Breast epithelium (tissue), 4 donors: ENCODE data around the gene SNAPIN. TPM values are rescaled to one million over a fixed set of nuclear protein-coding genes. Genes with fewer than 3 reads are reported as not detected.
"Not testable (repeated sequence)": the region's sequence is repeated elsewhere in the genome, so short reads cannot be mapped to it uniquely, and the experiment has no call there.

ENCODE experiments used
- DNase-seq, 2 donors: peaks; one replicate each; pipeline ENCODE4 v3.0.0-alpha.2; 2019; ENCODE audit warnings: low spot score in 2 of 2
- H3K27ac ChIP-seq, 2 donors: fragments of 200-600 bp; sonication (generic) in 1 of 2; one replicate each; pipeline ENCODE4 v1.5.1; 2016 to 2019; ENCODE audit warnings: mild to moderate bottlenecking in 1 of 2
- H3K27me3 ChIP-seq, 2 donors: fragments of 200-600 bp; sonication (generic) in 1 of 2; one replicate each; pipeline versions ENCODE4 v1.5.1 to v1.6.0; 2017 to 2019; ENCODE audit warnings: control low read depth in 1 of 2, mild to moderate bottlenecking in 1 of 2
- H3K36me3 ChIP-seq: fragments of 200-600 bp; one replicate; pipeline ENCODE4 v1.5.1; 2019
- H3K4me1 ChIP-seq, 2 donors: fragments of 200-600 bp; sonication (generic); one replicate each; pipeline ENCODE4 v1.5.1; 2016 to 2019; ENCODE audit warnings: control low read depth in 1 of 2
- H3K4me3 ChIP-seq, 3 donors: fragments of 200-600 bp; sonication (generic); 1 replicate in 2 of 3; 2 replicates in 1 of 3; pipeline ENCODE4 v1.5.1; 2016 to 2019; ENCODE audit warnings: mild to moderate bottlenecking in 3 of 3, moderate library complexity in 2 of 3
- H3K9me3 ChIP-seq, 2 donors: fragments of 200-600 bp; sonication (generic) in 1 of 2; one replicate each; pipeline ENCODE4 v1.5.1; 2016 to 2019; ENCODE audit warnings: control low read depth in 1 of 2
- CTCF ChIP-seq, 3 donors: fragments of 450-650 bp; IDR thresholded peaks; one replicate each; pipeline ENCODE4 v1.5.1; 2016 to 2017; ENCODE audit warnings: antibody characterized with exemption in 3 of 3, mild to moderate bottlenecking in 3 of 3, moderate library complexity in 3 of 3
- POLR2A ChIP-seq: fragments of 450-650 bp; IDR thresholded peaks from one replicate; pipeline ENCODE4 v1.6.1; 2016; ENCODE audit warnings: antibody characterized with exemption, mild to moderate bottlenecking, moderate library complexity
- POLR2AphosphoS5 ChIP-seq, 3 donors: sonication (generic); formaldehyde crosslinking; IDR thresholded peaks; one replicate each; pipeline ENCODE4 v1.6.1; 2017; ENCODE audit warnings: antibody characterized with exemption in 3 of 3
- intact Hi-C: fragments of 100-400 bp; cut with DNase I; formaldehyde crosslinking; loops from one replicate; pipeline ENCODE4 v1.15.1; 2023; ENCODE audit warnings: low total_unique reads
- total RNA-seq, 3 donors: library from RNA; depleted of rRNA; stranded (reverse); fragments of >200 nt; gene quantifications; one replicate each; pipeline ENCODE4 v1.1.0, GENCODE V29; 2016

SNAPIN gene
- total RNA-seq, 3 donors from 2014 or later, result 43.3 to 70.7 (median 54.2) TPM

DNA sequence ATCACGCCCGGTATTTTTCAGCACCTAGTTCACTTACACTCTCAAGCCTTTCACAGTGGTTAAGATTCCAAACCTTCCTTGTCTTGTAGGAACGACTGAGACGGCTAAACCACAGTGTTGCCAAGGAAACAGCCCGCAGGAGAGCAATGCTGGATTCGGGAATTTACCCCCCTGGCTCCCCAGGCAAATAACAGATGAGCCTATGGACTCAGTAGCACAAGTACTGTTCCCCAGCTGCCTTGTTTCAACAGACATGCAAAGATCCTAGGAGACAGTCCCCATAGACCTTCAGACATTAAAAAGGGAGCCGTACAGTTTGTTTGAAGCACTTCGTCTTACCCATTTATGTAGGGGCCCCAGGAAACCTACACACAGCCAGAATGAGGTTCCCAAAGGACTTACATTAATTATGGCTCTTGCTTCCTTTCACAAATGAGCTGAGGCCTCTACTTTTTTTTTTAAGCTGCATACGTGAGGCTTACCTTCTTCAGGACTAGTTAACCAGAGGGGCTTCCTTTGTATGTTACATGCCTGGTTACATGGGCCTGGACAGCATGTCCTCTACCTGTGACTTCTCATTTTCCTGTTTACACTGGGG lies 2.7 kb downstream of the SNAPIN start:
- H3K9me3 ChIP-seq, result no peaks in the 10 kb centered on the region
- peaks cover 0 to 4% of the 10 kb centered on the region in 2 donors for H3K4me1 ChIP-seq
- peaks cover 11% of the 10 kb centered on the region for H3K36me3 ChIP-seq
- peak overlapping the region in 1 of 2 donors; percentile 10 for H3K27ac ChIP-seq
- no peak for DNase-seq
- no peaks in the 10 kb centered on the region for H3K27me3 ChIP-seq
- TF ChIP-seq CTCF (IDR thresholded peaks at IDR 0.05) (no peak), POLR2A (no peak), POLR2AphosphoS5 (IDR thresholded peaks at IDR 0.05) (no peak)
- H3K4me3 ChIP-seq, result no peak overlapping the region
- intact Hi-C loops, result no loop called here

DNA sequence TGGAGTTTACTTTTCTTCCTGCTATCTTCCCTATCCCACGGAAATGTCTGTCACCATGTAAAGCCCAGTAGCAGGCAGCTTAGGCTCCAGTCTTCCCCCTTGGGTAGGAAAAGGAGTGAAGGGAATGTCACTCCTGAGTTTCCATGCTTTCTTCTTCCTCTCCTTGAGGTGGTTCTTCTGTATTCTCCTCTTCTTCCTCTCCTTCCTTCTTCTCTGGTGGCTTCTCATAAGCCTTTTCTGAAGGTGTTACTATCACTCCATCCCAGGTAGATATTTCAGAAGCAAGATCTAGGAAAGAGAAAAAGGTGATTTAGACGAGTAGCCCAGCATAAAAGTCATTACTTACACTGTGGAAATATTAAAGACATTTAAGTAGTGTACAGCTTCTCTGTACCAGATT lies 3.8 kb downstream of the SNAPIN start:
- Histone ChIP-seq H3K4me3 (no peak overlapping the region), H3K36me3 (peaks cover 11% of the 10 kb centered on the region), H3K4me1 (peaks cover 0 to 4% of the 10 kb centered on the region in 2 donors), H3K27ac (no peak overlapping the region), H3K27me3 (no peaks in the 10 kb centered on the region), H3K9me3 (no peaks in the 10 kb centered on the region)
- TF ChIP-seq POLR2A, result no peak
- TF ChIP-seq POLR2AphosphoS5 (IDR thresholded peaks at IDR 0.05), result no peak
- TF ChIP-seq CTCF (IDR thresholded peaks at IDR 0.05), result no peak
- no peak for DNase-seq
- intact Hi-C loops, result loop anchor here (2.0 kb wide), 1 partner anchor 59 kb away; no protein-coding TSS in a partner anchor

GRCh38 chr1:153663211-153663610 lies 4.7 kb downstream of the SNAPIN start:
- Histone ChIP-seq H3K27ac (no peak overlapping the region), H3K4me3 (no peak overlapping the region), H3K36me3 (peaks cover 11% of the 10 kb centered on the region), H3K4me1 (peaks cover 0 to 4% of the 10 kb centered on the region in 2 donors), H3K27me3 (no peaks in the 10 kb centered on the region), H3K9me3 (no peaks in the 10 kb centered on the region)
- TF ChIP-seq CTCF (IDR thresholded peaks at IDR 0.05), result no peak
- no peak for TF ChIP-seq POLR2A
- TF ChIP-seq POLR2AphosphoS5 (IDR thresholded peaks at IDR 0.05), result no peak
- no peak for DNase-seq
- intact Hi-C loops, result loop anchor here (2.0 kb wide), 1 partner anchor 60 kb away; no protein-coding TSS in a partner anchor

- Histone ChIP-seq H3K9me3 (no peaks in the 10 kb centered on the region), H3K27ac (peak overlapping the region in 1 of 2 donors; percentile 46), H3K4me1 (peaks cover 0 to 12% of the 10 kb centered on the region in 2 donors), H3K27me3 (no peaks in the 10 kb centered on the region), H3K4me3 (no peak overlapping the region), H3K36me3 (peaks cover 8% of the 10 kb centered on the region)
- intact Hi-C loops, result no loop called here
- no peak for DNase-seq
- TF ChIP-seq CTCF (IDR thresholded peaks at IDR 0.05) (no peak), POLR2AphosphoS5 (IDR thresholded peaks at IDR 0.05) (no peak)
These were observed 8.9 kb downstream of the SNAPIN start for GRCh38 chr1:153667439-153667838.

GRCh38 chr1:153668672-153669071 lies 10.2 kb downstream of the SNAPIN start:
- H3K4me3 ChIP-seq, intact Hi-C loops, DNase-seq, H3K9me3 ChIP-seq, H3K27me3 ChIP-seq, H3K36me3 ChIP-seq: not testable (repeated sequence)
- peaks cover 0 to 12% of the 10 kb centered on the region in 2 donors for H3K4me1 ChIP-seq
- peak overlapping the region; percentile 2 to 46 for H3K27ac ChIP-seq
